H1 (cell line): Measurements from ENCODE around the gene RIMBP2. TPM values are rescaled to one million over a fixed set of nuclear protein-coding genes. Genes with fewer than 3 reads are reported as not detected.

Source experiments
- CTCF ChIA-PET: fragments of 300-600 bp; sonication (Branson Sonifier 250); formaldehyde crosslinking; loops from one replicate; lab custom pipeline; 2021; ENCODE audit not compliant: partially characterized antibody; lab: Charles Lee
- POLR2A ChIA-PET: fragments of 300-600 bp; sonication (Branson Sonifier 250); formaldehyde crosslinking; loops from one replicate; lab custom pipeline; 2021; ENCODE audit warnings: inconsistent platforms; ENCODE audit not compliant: partially characterized antibody; lab: Charles Lee
- DNase-seq, 2 experiments: peaks; one replicate each; pipeline versions ENCODE4 v3.0.0 to v3.0.0-alpha.2; 2010 to 2022; ENCODE audit warnings: low spot score in 2 of 2, low read depth in 1 of 2, mixed read lengths in 1 of 2
- FAIRE-seq: peaks from 2 replicates; lab custom pipeline; 2011; peaks lifted over from hg19 to GRCh38; lab: Jason Lieb, UNC
- H2AFZ ChIP-seq: 2 replicates; pipeline ENCODE4 v1.8.1; 2012; ENCODE audit warnings: low read length, inconsistent platforms
- H2AK5ac ChIP-seq: 2 replicates; pipeline ENCODE4 v1.6.1; 2013; ENCODE audit warnings: low read depth, low read length
- H2BK120ac ChIP-seq: replicated peaks from 2 replicates; pipeline ENCODE3; 2013; ENCODE audit warnings: low read depth, low read length, inconsistent platforms
- H2BK12ac ChIP-seq: 2 replicates; pipeline ENCODE4 v1.6.1; 2013; ENCODE audit warnings: low read depth, low read length
- H2BK15ac ChIP-seq: 2 replicates; pipeline ENCODE4 v1.6.1; 2013; ENCODE audit warnings: low read length
- H2BK20ac ChIP-seq: 2 replicates; pipeline ENCODE4 v1.6.1; 2013; ENCODE audit warnings: low read length
- H2BK5ac ChIP-seq: 2 replicates; pipeline ENCODE4 v1.6.1; 2013; ENCODE audit warnings: low read depth, low read length
- H3K14ac ChIP-seq: 2 replicates; pipeline ENCODE4 v1.6.1; 2013; ENCODE audit warnings: inconsistent platforms; ENCODE audit not compliant: insufficient read length
- H3K18ac ChIP-seq: 2 replicates; pipeline ENCODE4 v1.6.1; 2013; ENCODE audit warnings: low read length; ENCODE audit errors: extremely low read depth
- H3K23ac ChIP-seq: 2 replicates; pipeline ENCODE4 v1.6.1; 2013; ENCODE audit warnings: inconsistent platforms; ENCODE audit not compliant: insufficient read length
- H3K23me2 ChIP-seq: 2 replicates; pipeline ENCODE4 v1.6.1; 2013; ENCODE audit warnings: low read depth, low read length
- H3K27ac ChIP-seq: 2 replicates; pipeline ENCODE4 v1.6.1; 2011; ENCODE audit warnings: low read depth, low read length, inconsistent platforms
- H3K27me3 ChIP-seq, 4 experiments: replicated peaks in 1 of 4; 1 replicate in 1 of 4; 2 replicates in 3 of 4; pipeline versions ENCODE4 v1.6.1 to v1.8.1; 2011 to 2013; ENCODE audit warnings: low read length in 3 of 4, mild to moderate bottlenecking in 3 of 4, inconsistent platforms in 2 of 4, mixed read lengths in 2 of 4, moderate library complexity in 1 of 4; ENCODE audit not compliant: control insufficient read depth in 3 of 4, insufficient read depth in 3 of 4; ENCODE audit errors: extremely low read depth in 1 of 4
- H3K36me3 ChIP-seq, 4 experiments: 2 replicates each; pipeline versions ENCODE4 v1.6.1 to v1.8.1; 2011 to 2013; ENCODE audit warnings: mild to moderate bottlenecking in 4 of 4, low read length in 3 of 4, moderate library complexity in 2 of 4, control low read depth in 1 of 4, inconsistent platforms in 1 of 4; ENCODE audit not compliant: insufficient read depth in 4 of 4, control insufficient read depth in 2 of 4
- H3K4ac ChIP-seq: replicated peaks from 2 replicates; pipeline ENCODE3; 2013; ENCODE audit warnings: low read length, low read depth, mixed read lengths, inconsistent platforms; ENCODE audit not compliant: insufficient read length
- H3K4me1 ChIP-seq, 4 experiments: replicated peaks in 1 of 4; 1 replicate in 1 of 4; 2 replicates in 3 of 4; pipeline versions ENCODE4 v1.6.1 to v1.8.1; 2011 to 2013; ENCODE audit warnings: low read length in 3 of 4, inconsistent platforms in 2 of 4, mixed read lengths in 1 of 4; ENCODE audit not compliant: insufficient read depth in 4 of 4, control insufficient read depth in 3 of 4
- H3K4me2 ChIP-seq, 2 experiments: 2 replicates each; pipeline versions ENCODE4 v1.6.1 to v1.8.1; 2011 to 2013; ENCODE audit warnings: low read depth in 2 of 2, low read length in 2 of 2, control low read depth in 1 of 2, inconsistent platforms in 1 of 2, mild to moderate bottlenecking in 1 of 2; ENCODE audit not compliant: insufficient read depth in 1 of 2
- H3K4me3 ChIP-seq, 4 experiments: fragments of 200-600, 300-600 bp in 1 of 4; sonication (generic), shearing (Covaris generic), sonication (Bioruptor Twin) in 1 of 4; 2 replicates each; pipeline versions ENCODE4 v1.5.1 to v1.8.1; 2011 to 2016; ENCODE audit warnings: low read length in 4 of 4, low read depth in 3 of 4, control low read depth in 2 of 4, inconsistent platforms in 2 of 4, mild to moderate bottlenecking in 2 of 4, mixed read lengths in 1 of 4, moderate library complexity in 1 of 4; ENCODE audit not compliant: insufficient read depth in 2 of 4; ENCODE audit errors: extremely low read depth in 1 of 4
- H3K56ac ChIP-seq: replicated peaks from 2 replicates; pipeline ENCODE3; 2013; ENCODE audit warnings: low read depth, mild to moderate bottlenecking, mixed read lengths, low read length, inconsistent platforms; ENCODE audit not compliant: insufficient read length
- H3K79me1 ChIP-seq: 2 replicates; pipeline ENCODE4 v1.6.1; 2013; ENCODE audit warnings: low read depth, low read length, control low read depth
- H3K79me2 ChIP-seq, 2 experiments: 2 replicates each; pipeline versions ENCODE4 v1.6.1 to v1.8.1; 2012 to 2013; ENCODE audit warnings: low read length in 2 of 2, mild to moderate bottlenecking in 2 of 2, inconsistent platforms in 1 of 2; ENCODE audit not compliant: insufficient read depth in 2 of 2, control insufficient read depth in 1 of 2
- H3K9ac ChIP-seq, 4 experiments: replicated peaks in 1 of 4; 1 replicate in 1 of 4; 2 replicates in 3 of 4; pipeline versions ENCODE4 v1.6.1 to v1.8.1; 2011 to 2013; ENCODE audit warnings: low read depth in 3 of 4, low read length in 3 of 4, control low read depth in 2 of 4, mild to moderate bottlenecking in 2 of 4, moderate library complexity in 2 of 4, inconsistent platforms in 1 of 4; ENCODE audit errors: extremely low read depth in 1 of 4
- H3K9me3 ChIP-seq, 2 experiments: 2 replicates each; pipeline versions ENCODE4 v1.6.1 to v1.8.1; 2012 to 2013; ENCODE audit warnings: mild to moderate bottlenecking in 2 of 2, moderate library complexity in 2 of 2, control low read depth in 1 of 2, inconsistent platforms in 1 of 2, low read depth in 1 of 2, low read length in 1 of 2, mixed read lengths in 1 of 2; ENCODE audit not compliant: insufficient read depth in 2 of 2
- H4K20me1 ChIP-seq, 2 experiments: replicated peaks in 1 of 2; 2 replicates each; pipeline versions ENCODE3 to v1.8.1; 2011 to 2013; ENCODE audit warnings: inconsistent platforms in 2 of 2, low read length in 2 of 2, mild to moderate bottlenecking in 1 of 2; ENCODE audit not compliant: insufficient read depth in 2 of 2, control insufficient read depth in 1 of 2
- H4K5ac ChIP-seq: 2 replicates; pipeline ENCODE4 v1.6.1; 2013; ENCODE audit warnings: low read length, low read depth, mixed read lengths, inconsistent platforms; ENCODE audit not compliant: insufficient read length
- H4K8ac ChIP-seq: 2 replicates; pipeline ENCODE4 v1.8.0; 2013; ENCODE audit warnings: mild to moderate bottlenecking, moderate library complexity, low read length, inconsistent platforms; ENCODE audit not compliant: insufficient read depth; ENCODE audit errors: extremely low read depth
- H4K91ac ChIP-seq: replicated peaks from 2 replicates; pipeline ENCODE3; 2013; ENCODE audit warnings: low read length, mixed read lengths, inconsistent platforms; ENCODE audit not compliant: insufficient read length
- BACH1 ChIP-seq: IDR thresholded peaks from 2 replicates; pipeline ENCODE4 v1.6.1; 2012; ENCODE audit warnings: low read length, improper control_type of control experiment
- GABPA ChIP-seq: IDR thresholded peaks from 2 replicates; pipeline ENCODE4 v1.6.1; 2011; ENCODE audit warnings: mild to moderate bottlenecking, low read length, moderate library complexity, borderline replicate concordance; ENCODE audit not compliant: insufficient read depth
- HDAC6 ChIP-seq: IDR thresholded peaks from one replicate; pipeline ENCODE4 v1.7.1; 2012; ENCODE audit warnings: low read depth, mild to moderate bottlenecking, inconsistent platforms, low read length, moderate library complexity
- JUN ChIP-seq: IDR thresholded peaks from 2 replicates; pipeline ENCODE4 v1.6.1; 2011; ENCODE audit warnings: low read depth, mild to moderate bottlenecking, improper control_type of control experiment, low read length
- KDM1A ChIP-seq: fragments of 200-600, 300-600 bp; sonication (generic); IDR thresholded peaks from 2 replicates; pipeline ENCODE4 v1.7.1; 2016; ENCODE audit warnings: mild to moderate bottlenecking, low read length, borderline replicate concordance
- KDM4A ChIP-seq: IDR thresholded peaks from one replicate; pipeline ENCODE4 v1.7.1; 2012; ENCODE audit warnings: low read depth, mild to moderate bottlenecking, moderate library complexity, low read length, inconsistent platforms; ENCODE audit not compliant: severe bottlenecking
- KDM5A ChIP-seq: fragments of 200-600 bp; IDR thresholded peaks from 2 replicates; pipeline ENCODE4 v1.7.1; 2012; ENCODE audit warnings: mild to moderate bottlenecking, low read length, inconsistent platforms, mixed read lengths
- RNF2 ChIP-seq: fragments of 200-900, 300-1000 bp; sonication (generic); IDR thresholded peaks from 2 replicates; pipeline ENCODE4 v1.7.1; 2016; ENCODE audit warnings: borderline replicate concordance, low read depth, mild to moderate bottlenecking, antibody characterized with exemption, low read length; ENCODE audit not compliant: poor library complexity, severe bottlenecking; ENCODE audit errors: missing control alignments
- RXRA ChIP-seq: IDR thresholded peaks from 2 replicates; pipeline ENCODE4 v1.6.1; 2011; ENCODE audit warnings: low read depth, mild to moderate bottlenecking, low read length, moderate library complexity; ENCODE audit not compliant: insufficient read depth
- SIX5 ChIP-seq: IDR thresholded peaks from 2 replicates; pipeline ENCODE4 v1.6.1; 2011; ENCODE audit warnings: mild to moderate bottlenecking, low read depth, low read length
- SRF ChIP-seq: IDR thresholded peaks from 2 replicates; pipeline ENCODE4 v1.6.1; 2011; ENCODE audit warnings: mild to moderate bottlenecking, low read depth, low read length, moderate library complexity
- YY1 ChIP-seq: IDR thresholded peaks from 2 replicates; pipeline ENCODE4 v1.6.1; 2011; ENCODE audit warnings: low read depth, mild to moderate bottlenecking, low read length
- WGBS, 2 experiments: shearing (Covaris generic) in 1 of 2; methylation state at CpG; one replicate each; pipeline versions ENCODE4 v1.1.6 to v1.1.7; 2013 to 2015; ENCODE audit warnings: low lambda C conversion rate in 2 of 2, mixed read lengths in 2 of 2, inconsistent platforms in 1 of 2, low coverage in 1 of 2, missing lambda C conversion rate in 1 of 2; ENCODE audit not compliant: insufficient replicate concordance in 2 of 2, insufficient coverage in 1 of 2, insufficient read length in 1 of 2; ENCODE audit errors: extremely low coverage in 1 of 2, missing lambda C conversion rate in 1 of 2; 5-methylcytosine and 5-hydroxymethylcytosine counted together
- polyA plus RNA-seq, 7 experiments: library from polyadenylated mRNA; depleted of rRNA in 3 of 7; stranded (reverse) in 5 of 7; unstranded in 2 of 7; fragments of >200 nt in 5 of 7; fragments of 200-250 nt in 2 of 7; gene quantifications; 1 replicate in 5 of 7; 2 replicates in 1 of 7; 4 replicates in 1 of 7; pipeline versions ENCODE4 v1.2.1 to v1.2.3, GENCODE V29; 2011 to 2013; ENCODE audit warnings: missing spikeins in 2 of 7, mixed read lengths in 2 of 7
- total RNA-seq: library from RNA; stranded (reverse); fragmentation: NEBNext Ultra II Directional; extraction: Animal tissue kit (Norgen Biotek cat#: 25700); gene quantifications from 2 replicates; pipeline ENCODE4 v1.2.1, GENCODE V29; 2021
- TF ChIP-seq, protein P1 (sequence below): IDR thresholded peaks from 2 replicates; pipeline ENCODE4 v1.6.1; 2012; ENCODE audit warnings: inconsistent platforms
- TF ChIP-seq, protein P2 (sequence below): IDR thresholded peaks from 2 replicates; pipeline ENCODE4 v1.6.1; 2011; ENCODE audit warnings: low read depth, mild to moderate bottlenecking, low read length; ENCODE audit not compliant: insufficient read depth

RIMBP2 gene
- total and polyA plus RNA-seq, 2 of the 8 experiments (the other 6 are each of a cell fraction or from before 2014, with no cell fraction given): 0.18 to 0.65 TPM

DNA sequence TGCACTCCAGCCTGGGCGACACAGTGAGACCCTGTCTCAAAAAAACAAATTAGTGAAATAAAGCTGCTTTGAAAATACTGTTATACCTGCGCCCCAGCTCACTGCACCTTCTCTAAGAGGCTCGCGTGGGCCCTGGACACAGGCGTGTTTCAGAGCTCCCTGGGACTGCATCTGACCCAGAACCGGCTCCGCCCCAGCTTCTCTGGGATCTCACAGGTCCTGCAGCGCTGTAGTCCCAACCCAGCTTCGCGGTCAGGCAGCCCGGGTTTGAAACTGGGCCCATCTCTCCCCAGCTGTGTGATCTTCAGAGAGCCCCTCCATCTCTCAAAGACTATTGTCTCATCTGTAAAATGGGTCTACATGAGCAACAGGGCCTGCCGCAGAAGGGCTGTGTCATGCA, 7.5 kb downstream of the RIMBP2 start:
- Histone ChIP-seq H3K9me3 (no peaks in the 10 kb centered on the region), H2AK5ac (no peak overlapping the region), H2AFZ (no peak overlapping the region), H2BK5ac (no peak overlapping the region), H4K5ac (no peak overlapping the region), H2BK15ac (no peak overlapping the region), H3K9ac (no peak overlapping the region), H3K4me3 (no peak overlapping the region), H2BK20ac (no peak overlapping the region), H3K56ac (no peak overlapping the region), H4K20me1 (peaks cover 3 to 4% of the 10 kb centered on the region in 2 experiments), H3K27ac (no peak overlapping the region), H4K8ac (no peak overlapping the region; the same call in 1 of the 2 replicates), H4K91ac (no peak overlapping the region), H3K23ac (no peak overlapping the region), H2BK12ac (no peak overlapping the region), H2BK120ac (no peak overlapping the region), H3K23me2 (no peaks in the 10 kb centered on the region), H3K27me3 (peaks cover 8 to 16% (median 14%) of the 10 kb centered on the region in 4 experiments), H3K4me2 (no peak overlapping the region), H3K14ac (no peak overlapping the region), H3K4ac (no peak overlapping the region), H3K18ac (no peak overlapping the region), H3K79me2 (no peaks in the 10 kb centered on the region), H3K4me1 (peaks cover 0 to 9% (median 5%) of the 10 kb centered on the region in 4 experiments; a peak in 4 of 7 replicates), H3K79me1 (no peaks in the 10 kb centered on the region), H3K36me3 (no peaks in the 10 kb centered on the region)
- no peak for DNase-seq
- POLR2A ChIA-PET: no interaction called here
- CTCF ChIA-PET: interaction anchor here (2.5 kb wide), 1 partner anchor 39 kb away, joined by 10 read pairs; no protein-coding TSS in a partner anchor
- WGBS, 2 experiments: 91% methylated on average over 12 of the region's 12 CpGs; no CpG with 5 or more reads in 1 of the 2 experiments
- no peak for FAIRE-seq
- TF ChIP-seq KDM4A (no peak), YY1 (no peak), RXRA (no peak), RNF2 (no peak), BACH1 (no peak), SIX5 (no peak), JUN (no peak), KDM5A (no peak), KDM1A (no peak), HDAC6 (no peak), SRF (no peak), GABPA (no peak)
- TF ChIP-seq, protein P1, sequence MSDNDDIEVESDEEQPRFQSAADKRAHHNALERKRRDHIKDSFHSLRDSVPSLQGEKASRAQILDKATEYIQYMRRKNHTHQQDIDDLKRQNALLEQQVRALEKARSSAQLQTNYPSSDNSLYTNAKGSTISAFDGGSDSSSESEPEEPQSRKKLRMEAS: no peak
- TF ChIP-seq, protein P2, sequence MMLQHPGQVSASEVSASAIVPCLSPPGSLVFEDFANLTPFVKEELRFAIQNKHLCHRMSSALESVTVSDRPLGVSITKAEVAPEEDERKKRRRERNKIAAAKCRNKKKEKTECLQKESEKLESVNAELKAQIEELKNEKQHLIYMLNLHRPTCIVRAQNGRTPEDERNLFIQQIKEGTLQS: no peak
